Gastroesophageal sphincter (tissue), 4 donors: ENCODE results near the gene TANGO6. TPM values are rescaled to one million over a fixed set of nuclear protein-coding genes. Genes with fewer than 3 reads are reported as not detected.

Experiments used
- ATAC-seq: fragments of 150-250 bp; one replicate; pipeline ENCODE4 v1.9.1; 2016; ENCODE audit warnings: mild to moderate bottlenecking, moderate library complexity
- H3K27ac ChIP-seq, 4 donors: fragments of 200-600 bp; sonication (generic) in 3 of 4; 1 replicate in 3 of 4; 2 replicates in 1 of 4; pipeline ENCODE4 v1.5.1; 2016 to 2019
- H3K27me3 ChIP-seq: fragments of 200-600 bp; sonication (generic); one replicate; pipeline ENCODE4 v1.5.1; 2019
- H3K36me3 ChIP-seq, 2 donors: fragments of 200-600 bp; sonication (generic); one replicate each; pipeline ENCODE4 v1.5.1; 2019; ENCODE audit warnings: control low read depth in 1 of 2
- H3K4me1 ChIP-seq, 3 donors: fragments of 200-600 bp; sonication (generic); 1 replicate in 2 of 3; 2 replicates in 1 of 3; pipeline ENCODE4 v1.5.1; 2016 to 2019; ENCODE audit warnings: control low read depth in 2 of 3
- H3K4me3 ChIP-seq, 2 donors: fragments of 200-600 bp; sonication (generic); one replicate each; pipeline ENCODE4 v1.5.1; 2019; ENCODE audit warnings: mild to moderate bottlenecking in 1 of 2, moderate library complexity in 1 of 2
- H3K9me3 ChIP-seq, 3 donors: fragments of 200-600 bp; sonication (generic); one replicate each; pipeline ENCODE4 v1.5.1; 2017 to 2019; ENCODE audit warnings: control low read depth in 2 of 3
- EP300 ChIP-seq: sonication (generic); formaldehyde crosslinking; IDR thresholded peaks from one replicate; pipeline ENCODE4 v1.6.1; 2017; ENCODE audit warnings: antibody characterized with exemption, mild to moderate bottlenecking
- POLR2A ChIP-seq, 2 donors: fragments of 450-650 bp; IDR thresholded peaks; one replicate each; pipeline ENCODE4 v1.6.1; 2017; ENCODE audit warnings: antibody characterized with exemption in 2 of 2, mild to moderate bottlenecking in 2 of 2, moderate library complexity in 1 of 2
- POLR2AphosphoS5 ChIP-seq: sonication (generic); formaldehyde crosslinking; IDR thresholded peaks from one replicate; pipeline ENCODE4 v1.6.1; 2017; ENCODE audit warnings: antibody characterized with exemption
- WGBS, 2 donors: methylation state at CpG; one replicate each; pipeline ENCODE4 v1.1.5; 2018; ENCODE audit warnings: low coverage in 1 of 2; 5-methylcytosine and 5-hydroxymethylcytosine counted together
- total RNA-seq, 4 donors: library from RNA; depleted of rRNA; stranded (reverse); fragments of >200 nt; gene quantifications; one replicate each; pipeline ENCODE4 v1.1.0, GENCODE V29; 2016
- TF ChIP-seq, protein P1 (sequence below), 4 experiments: fragments of 200-600 bp in 2 of 4; fragments of 450-650 bp in 2 of 4; sonication (generic) in 1 of 4; IDR thresholded peaks; one replicate each; pipeline ENCODE4 v1.5.1; 2017 to 2019; ENCODE audit warnings: antibody characterized with exemption in 4 of 4, mild to moderate bottlenecking in 2 of 4, moderate library complexity in 2 of 4

The TANGO6 gene
- total RNA-seq, 4 donors from 2014 or later = 19.5 to 29.7 (median 21.0) TPM

DNA sequence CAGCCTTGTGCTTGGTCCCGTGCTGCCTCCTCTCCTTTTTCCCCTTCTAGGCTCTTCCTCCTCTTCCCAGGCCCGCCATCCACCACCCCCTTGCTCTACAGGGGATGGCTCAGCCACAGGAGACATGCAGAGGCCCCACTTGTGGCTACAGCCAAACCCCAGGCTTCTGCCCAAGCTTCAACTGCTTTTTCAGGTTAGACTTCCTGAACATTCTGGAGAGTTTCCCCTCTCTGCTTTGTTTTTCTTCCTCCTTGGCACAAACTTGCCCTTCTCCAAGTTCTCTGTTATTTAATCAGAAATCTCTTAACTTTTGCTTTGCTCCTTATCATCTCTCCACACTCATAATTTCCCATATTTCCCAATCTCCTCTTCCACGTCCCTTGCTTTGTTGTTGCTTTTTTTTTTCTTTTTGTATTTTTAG lies 243.8 kb downstream of the TANGO6 start:
- no peak for ATAC-seq
- no peaks in the 10 kb centered on the region for H3K27me3 ChIP-seq
- H3K4me3 ChIP-seq = no peak overlapping the region
- no peaks in the 10 kb centered on the region for H3K9me3 ChIP-seq
- H3K4me1 ChIP-seq = peaks cover 0 to 8% (median 5%) of the 10 kb centered on the region in 3 donors
- no peak for TF ChIP-seq POLR2AphosphoS5
- peaks cover 0 to 27% of the 10 kb centered on the region in 2 donors for H3K36me3 ChIP-seq
- 56 to 75% methylated on average over 2 to 3 of the region's 3 CpGs for WGBS, 2 donors
- no peak overlapping the region for H3K27ac ChIP-seq

DNA sequence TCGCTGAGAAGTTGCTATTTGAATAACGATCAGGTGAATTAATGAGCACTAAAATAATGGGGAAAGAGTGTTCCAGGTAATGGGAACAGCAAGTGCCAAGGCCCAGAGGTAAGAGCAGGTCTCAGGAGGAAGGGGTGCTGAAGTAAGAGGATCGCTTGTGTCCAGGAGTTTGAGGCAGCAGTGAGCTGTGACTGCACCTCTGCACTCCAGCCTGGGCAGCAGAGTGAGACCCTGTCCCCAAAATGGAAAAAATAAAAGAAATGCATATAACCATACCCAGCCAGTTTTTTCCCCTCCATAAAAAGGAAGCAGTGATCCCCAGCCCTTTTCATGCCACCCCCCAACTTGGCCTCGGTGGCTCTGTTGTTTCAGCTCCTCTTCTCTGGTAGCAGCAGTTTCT lies 245.4 kb downstream of the TANGO6 start:
- ATAC-seq = no peak
- TF ChIP-seq POLR2AphosphoS5 (no peak), POLR2A (IDR thresholded peaks at IDR 0.05) (no peak), EP300 (no peak)
- TF ChIP-seq, protein P1, sequence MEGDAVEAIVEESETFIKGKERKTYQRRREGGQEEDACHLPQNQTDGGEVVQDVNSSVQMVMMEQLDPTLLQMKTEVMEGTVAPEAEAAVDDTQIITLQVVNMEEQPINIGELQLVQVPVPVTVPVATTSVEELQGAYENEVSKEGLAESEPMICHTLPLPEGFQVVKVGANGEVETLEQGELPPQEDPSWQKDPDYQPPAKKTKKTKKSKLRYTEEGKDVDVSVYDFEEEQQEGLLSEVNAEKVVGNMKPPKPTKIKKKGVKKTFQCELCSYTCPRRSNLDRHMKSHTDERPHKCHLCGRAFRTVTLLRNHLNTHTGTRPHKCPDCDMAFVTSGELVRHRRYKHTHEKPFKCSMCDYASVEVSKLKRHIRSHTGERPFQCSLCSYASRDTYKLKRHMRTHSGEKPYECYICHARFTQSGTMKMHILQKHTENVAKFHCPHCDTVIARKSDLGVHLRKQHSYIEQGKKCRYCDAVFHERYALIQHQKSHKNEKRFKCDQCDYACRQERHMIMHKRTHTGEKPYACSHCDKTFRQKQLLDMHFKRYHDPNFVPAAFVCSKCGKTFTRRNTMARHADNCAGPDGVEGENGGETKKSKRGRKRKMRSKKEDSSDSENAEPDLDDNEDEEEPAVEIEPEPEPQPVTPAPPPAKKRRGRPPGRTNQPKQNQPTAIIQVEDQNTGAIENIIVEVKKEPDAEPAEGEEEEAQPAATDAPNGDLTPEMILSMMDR (IDR thresholded peaks at IDR 0.05) = no peak
- H3K4me1 ChIP-seq = peaks cover 0 to 8% (median 5%) of the 10 kb centered on the region in 3 donors
- no peaks in the 10 kb centered on the region for H3K27me3 ChIP-seq
- H3K9me3 ChIP-seq = no peaks in the 10 kb centered on the region
- H3K27ac ChIP-seq = no peak overlapping the region
- H3K36me3 ChIP-seq = peaks cover 0 to 23% of the 10 kb centered on the region in 2 donors
- no peak overlapping the region for H3K4me3 ChIP-seq
- WGBS, 2 donors = 78 to 84% methylated on average over 3 to 4 of the region's 4 CpGs

DNA sequence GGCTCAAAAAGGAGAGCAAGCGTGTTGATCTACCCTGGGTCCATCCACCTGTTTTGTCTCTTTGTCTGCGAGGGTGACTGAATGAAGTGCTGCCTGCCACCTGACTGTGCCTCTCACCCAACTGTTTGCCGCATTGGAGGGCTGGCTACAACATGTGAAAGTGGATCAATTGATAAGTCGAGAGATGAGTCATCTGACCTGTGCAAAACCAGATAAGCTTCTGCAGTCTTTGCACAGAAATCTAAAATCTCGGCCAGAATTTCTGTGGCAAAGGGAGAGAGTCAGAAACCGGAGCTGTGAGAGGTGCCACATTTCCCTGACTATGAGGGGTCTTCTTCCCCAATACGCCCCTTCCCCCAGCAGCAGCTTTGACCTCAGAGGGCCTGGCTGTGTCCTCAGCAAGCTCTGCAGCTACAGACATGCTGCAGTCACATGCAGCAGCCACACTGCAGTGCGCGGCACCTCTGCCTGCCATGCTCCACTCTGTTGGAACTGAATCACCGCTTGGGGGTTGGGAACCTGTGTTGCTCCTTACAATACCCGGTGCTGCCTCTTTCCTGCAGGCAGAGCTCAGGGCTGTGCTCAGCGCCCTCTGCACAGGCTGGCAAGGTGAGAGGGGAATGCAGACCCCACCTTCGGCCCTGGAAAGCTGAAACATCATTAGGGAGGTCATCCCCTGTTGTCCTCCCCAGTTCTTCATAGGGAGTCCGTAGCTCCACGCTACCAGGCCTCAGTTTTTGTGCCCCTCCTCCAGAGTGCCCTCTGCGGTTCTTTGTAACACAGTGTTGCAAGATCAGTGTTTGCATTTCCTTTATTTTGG lies 246.0 kb downstream of the TANGO6 start:
- Histone ChIP-seq H3K4me1 (peaks cover 0 to 2% (median 2%) of the 10 kb centered on the region in 3 donors), H3K9me3 (no peaks in the 10 kb centered on the region), H3K27ac (no peak overlapping the region), H3K27me3 (no peaks in the 10 kb centered on the region), H3K4me3 (no peak overlapping the region), H3K36me3 (peaks cover 0 to 20% of the 10 kb centered on the region in 2 donors)
- peak; percentile 34 for ATAC-seq
- WGBS, 2 donors = 67 to 70% methylated on average over 2 to 12 of the region's 16 CpGs
- TF ChIP-seq EP300 (no peak), POLR2AphosphoS5 (no peak), POLR2A (IDR thresholded peaks at IDR 0.05) (no peak)
- TF ChIP-seq, protein P1 (IDR thresholded peaks at IDR 0.05) = no peak

DNA sequence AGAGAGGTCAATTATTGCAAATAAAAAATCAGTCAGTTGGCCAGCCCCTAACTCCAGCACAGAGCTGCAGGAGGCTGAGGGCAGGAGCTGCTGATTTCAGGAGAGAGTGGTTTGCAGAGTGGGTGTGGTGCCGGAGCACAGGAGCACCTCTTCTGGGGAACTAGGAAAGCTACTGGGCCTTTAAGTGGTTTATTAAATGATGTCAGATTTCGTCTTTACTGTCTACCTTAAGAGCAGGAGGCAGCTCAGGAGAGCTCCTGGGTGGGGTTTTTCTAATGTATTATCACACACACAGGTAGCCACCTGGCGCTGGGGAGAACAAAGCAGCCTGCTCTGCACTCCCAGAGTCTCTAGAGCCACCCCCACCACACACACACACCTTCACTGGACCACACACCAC lies 250.6 kb downstream of the TANGO6 start:
- no peak for ATAC-seq

DNA sequence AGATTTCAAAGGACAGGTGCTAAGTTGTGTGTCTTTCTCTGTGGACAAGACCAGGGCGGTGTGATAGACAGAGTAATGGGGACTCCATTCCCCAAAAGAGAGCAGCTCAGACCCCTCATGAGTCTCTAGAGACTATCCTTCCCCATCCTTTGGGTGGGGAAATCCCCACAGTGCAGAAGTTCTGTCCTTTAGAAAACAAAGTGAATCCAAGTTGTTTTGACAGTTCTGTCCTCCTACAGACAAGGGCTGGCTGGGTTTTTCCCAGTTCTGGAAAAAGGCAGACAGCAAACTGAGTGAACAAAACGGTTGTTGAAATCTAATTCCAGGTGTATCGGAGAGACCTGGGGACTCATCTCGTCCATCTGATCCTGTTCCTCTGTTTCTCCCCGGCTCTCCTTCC lies 251.2 kb downstream of the TANGO6 start:
- no peak overlapping the region for H3K4me3 ChIP-seq
- TF ChIP-seq POLR2AphosphoS5 (no peak), POLR2A (IDR thresholded peaks at IDR 0.05) (no peak), EP300 (no peak)
- TF ChIP-seq, protein P1 (IDR thresholded peaks at IDR 0.05) = no peak
- H3K27ac ChIP-seq = no peak overlapping the region
- no peaks in the 10 kb centered on the region for H3K36me3 ChIP-seq
- H3K27me3 ChIP-seq = peaks cover 3% of the 10 kb centered on the region
- H3K9me3 ChIP-seq = no peaks in the 10 kb centered on the region
- ATAC-seq = no peak
- no peaks in the 10 kb centered on the region for H3K4me1 ChIP-seq
- 52 to 62% methylated on average over 4 to 5 of the region's 5 CpGs for WGBS, 2 donors

More for the DNA sequence above, 250.6 kb downstream of the TANGO6 start:
- H3K9me3 ChIP-seq = no peaks in the 10 kb centered on the region
- H3K4me3 ChIP-seq = no peak overlapping the region
- no peak for TF ChIP-seq POLR2A (IDR thresholded peaks at IDR 0.05)
- TF ChIP-seq POLR2AphosphoS5 = no peak
- H3K27ac ChIP-seq = no peak overlapping the region
- no peaks in the 10 kb centered on the region for H3K4me1 ChIP-seq
- peaks cover 3% of the 10 kb centered on the region for H3K27me3 ChIP-seq
- no peaks in the 10 kb centered on the region for H3K36me3 ChIP-seq
- WGBS, 2 donors = no CpG with 5 or more reads among the region's 3 CpGs

DNA sequence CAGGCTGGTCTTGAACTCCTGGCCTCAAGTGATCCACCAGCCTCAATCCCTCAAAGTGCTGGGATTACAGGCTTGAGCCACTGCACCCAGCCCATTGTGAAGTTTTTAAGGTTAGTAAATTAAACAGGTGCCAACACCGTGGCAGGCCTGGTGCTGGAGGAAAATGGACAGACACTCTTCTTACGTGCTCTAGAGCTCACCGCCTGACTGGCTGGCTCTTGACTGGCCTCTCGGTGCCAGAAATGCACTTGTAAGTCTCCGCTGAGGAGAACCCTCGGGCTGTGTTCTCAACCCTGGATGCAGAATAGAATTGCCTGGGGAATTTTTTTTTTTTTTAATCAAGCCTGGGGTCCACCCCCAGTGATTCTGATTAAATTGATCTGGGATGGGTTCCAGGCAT lies 251.9 kb downstream of the TANGO6 start:
- no peak overlapping the region for H3K27ac ChIP-seq
- H3K9me3 ChIP-seq = no peaks in the 10 kb centered on the region
- peaks cover 3% of the 10 kb centered on the region for H3K27me3 ChIP-seq
- 72 to 78% methylated on average over 5 of the region's 6 CpGs for WGBS, 2 donors
- no peaks in the 10 kb centered on the region for H3K4me1 ChIP-seq
- H3K36me3 ChIP-seq = no peaks in the 10 kb centered on the region
- no peak for ATAC-seq
- TF ChIP-seq POLR2AphosphoS5 (no peak), EP300 (no peak), POLR2A (IDR thresholded peaks at IDR 0.05) (no peak)
- no peak overlapping the region for H3K4me3 ChIP-seq
